GM12878 (cell line): Measurements from ENCODE around the gene ECT2L. TPM values are rescaled to one million over a fixed set of nuclear protein-coding genes. Genes with fewer than 3 reads are reported as not detected.

Source experiments
- ATAC-seq: fragments of 200-7000 bp; cut with Tn5 transposase; 3 replicates; pipeline ENCODE4 v1.9.1; 2020; ENCODE audit warnings: mild to moderate bottlenecking, moderate library complexity
- BruUV-seq: library from RNA; stranded (reverse); fragments of 400-500 nt; replicated peaks from 2 replicates; lab custom pipeline; 2021; lab: Mats Ljungman, UMichigan
- CTCF ChIA-PET: fragments of 300-600 bp; sonication (Branson Sonifier 250); formaldehyde crosslinking; extraction: SDS; loops from one replicate; lab custom pipeline; 2021; ENCODE audit warnings: inconsistent platforms; lab: Yijun Ruan, JAX
- POLR2A ChIA-PET: fragments of 350-600 bp; formaldehyde crosslinking; extraction: SDS; loops from one replicate; lab custom pipeline; 2021; ENCODE audit warnings: inconsistent platforms; lab: Charles Lee
- RAD21 ChIA-PET: fragments of 300-600 bp; sonication (Branson Sonifier 250); formaldehyde crosslinking; loops from one replicate; lab custom pipeline; 2023; ENCODE audit warnings: antibody characterized with exemption; ENCODE audit not compliant: unreplicated experiment; lab: Charles Lee
- SMC1A ChIA-PET: fragments of 300-600 bp; sonication (Branson Sonifier 250); formaldehyde crosslinking; loops from one replicate; lab custom pipeline; 2023; ENCODE audit not compliant: unreplicated experiment, uncharacterized antibody; lab: Charles Lee
- DNase-seq: peaks from one replicate; pipeline ENCODE4 v3.0.0-alpha.2; 2011; ENCODE audit warnings: low read depth, low spot score
- FAIRE-seq: peaks from 3 replicates; lab custom pipeline; 2011; peaks lifted over from hg19 to GRCh38; lab: Jason Lieb, UNC
- H2AFZ ChIP-seq: 2 replicates; pipeline ENCODE4 v1.6.0; 2011; ENCODE audit warnings: low read depth, low read length, control low read depth; ENCODE audit not compliant: control insufficient read depth
- H3K27ac ChIP-seq: 2 replicates; pipeline ENCODE4 v1.5.1; 2011; ENCODE audit warnings: control low read depth; ENCODE audit not compliant: control insufficient read depth, insufficient read depth
- H3K27me3 ChIP-seq, 2 experiments: replicated peaks in 1 of 2; 2 replicates each; pipeline versions ENCODE4 v1.6.0 to v1.6.1; 2011; ENCODE audit warnings: low read length in 1 of 2; ENCODE audit not compliant: control insufficient read depth in 2 of 2, insufficient read depth in 2 of 2
- H3K36me3 ChIP-seq, 2 experiments: 2 replicates each; pipeline ENCODE4 v1.5.1; 2011; ENCODE audit warnings: low read length in 1 of 2; ENCODE audit not compliant: control insufficient read depth in 2 of 2, insufficient read depth in 2 of 2
- H3K4me1 ChIP-seq: 2 replicates; pipeline ENCODE4 v1.6.1; 2011; ENCODE audit warnings: mild to moderate bottlenecking, low read length, moderate library complexity, mixed read lengths; ENCODE audit not compliant: control insufficient read depth, insufficient read depth
- H3K4me2 ChIP-seq: 2 replicates; pipeline ENCODE4 v1.6.0; 2011; ENCODE audit warnings: control low read depth; ENCODE audit not compliant: control insufficient read depth, insufficient read depth
- H3K4me3 ChIP-seq: fragments of 200-600 bp; sonication (generic); 2 replicates; pipeline ENCODE4 v1.5.1; 2016
- H3K79me2 ChIP-seq: 2 replicates; pipeline ENCODE4 v1.6.0; 2011; ENCODE audit warnings: low read length; ENCODE audit not compliant: control insufficient read depth, insufficient read depth
- H3K9ac ChIP-seq: 2 replicates; pipeline ENCODE4 v1.8.0; 2011; ENCODE audit warnings: low read length, control low read depth, mixed read lengths; ENCODE audit not compliant: control insufficient read depth, insufficient read depth
- H3K9me3 ChIP-seq: replicated peaks from 3 replicates; pipeline ENCODE4 v1.5.1; 2011; ENCODE audit warnings: mild to moderate bottlenecking, low read length; ENCODE audit not compliant: control insufficient read depth, insufficient read depth
- H4K20me1 ChIP-seq: 2 replicates; pipeline ENCODE4 v1.6.0; 2011; ENCODE audit not compliant: control insufficient read depth, insufficient read depth
- CBX5 ChIP-seq: sonication (generic); IDR thresholded peaks from 2 replicates; pipeline ENCODE4 v1.6.1; 2016; ENCODE audit warnings: low read depth, moderate library complexity, mild to moderate bottlenecking, inconsistent platforms
- CHD1 ChIP-seq: IDR thresholded peaks from 2 replicates; pipeline ENCODE4 v1.6.1; 2012; ENCODE audit warnings: low read depth, low read length, improper control_type of control experiment
- HDGF ChIP-seq: fragments of 450-650 bp; IDR thresholded peaks from 2 replicates; pipeline ENCODE4 v1.6.1; 2016; ENCODE audit warnings: antibody characterized with exemption
- JUNB ChIP-seq: IDR thresholded peaks from 2 replicates; pipeline ENCODE4 v1.6.1; 2016; ENCODE audit warnings: antibody characterized with exemption, mild to moderate bottlenecking
- PAX5 ChIP-seq: IDR thresholded peaks from 2 replicates; pipeline ENCODE4 v1.6.1; 2011; ENCODE audit warnings: low read depth, low read length, borderline replicate concordance
- PAX8 ChIP-seq: fragments of 450-650 bp; IDR thresholded peaks from 2 replicates; pipeline ENCODE4 v1.6.1; 2017; ENCODE audit warnings: mild to moderate bottlenecking, moderate library complexity
- SP1 ChIP-seq: IDR thresholded peaks from one replicate; pipeline ENCODE4 v1.6.1; 2011; ENCODE audit warnings: low read depth, low read length
- TCF3 ChIP-seq: IDR thresholded peaks from 2 replicates; pipeline ENCODE4 v1.6.1; 2012; ENCODE audit warnings: low read depth, mild to moderate bottlenecking, low read length, borderline replicate concordance; ENCODE audit not compliant: insufficient read depth
- WRNIP1 ChIP-seq: IDR thresholded peaks from 2 replicates; pipeline ENCODE4 v1.6.1; 2011; ENCODE audit warnings: low read depth, low read length, improper control_type of control experiment, borderline replicate concordance
- WGBS: methylation state at CpG from one replicate; pipeline ENCODE4 v1.1.6; 2016; ENCODE audit warnings: low lambda C conversion rate; ENCODE audit not compliant: insufficient replicate concordance, insufficient coverage; ENCODE audit errors: missing lambda C conversion rate; 5-methylcytosine and 5-hydroxymethylcytosine counted together
- in situ Hi-C: fragments of 300-500 bp; cut with MboI; formaldehyde crosslinking; loops from 9 replicates; pipeline ENCODE4 v1.14.3; 2018; ENCODE audit warnings: mixed read lengths
- intact Hi-C: fragments of 100-400 bp; cut with micrococcal nuclease; formaldehyde crosslinking; loops from one replicate; pipeline ENCODE4 v1.14.2; 2022; ENCODE audit not compliant: unreplicated experiment
- polyA plus RNA-seq, 11 experiments: library from polyadenylated mRNA; depleted of rRNA in 4 of 11; unstranded in 6 of 11; stranded (reverse) in 5 of 11; fragments of >200 nt; fragmentation: Nextera tagmentation in 4 of 11; fragmentation: Illumina TruSeq in 1 of 11; extraction: Ambion mirVana in 4 of 11; extraction: Trizol in 1 of 11; gene quantifications; 1 replicate in 1 of 11; 2 replicates in 10 of 11; pipeline versions ENCODE4 v1.2.1 to v1.2.3, GENCODE V29; 2011 to 2016; ENCODE audit warnings: inconsistent platforms in 2 of 11, missing spikeins in 2 of 11, low read depth in 1 of 11
- total RNA-seq, 4 experiments: library from RNA; depleted of rRNA in 3 of 4; stranded (reverse); fragments of >200 nt in 3 of 4; fragmentation: Illumina TruSeq in 1 of 4; extraction: Trizol in 1 of 4; gene quantifications; 2 replicates each; pipeline versions ENCODE4 v1.2.1 to v1.2.3, GENCODE V29; 2013 to 2021
- TF ChIP-seq, protein P1 (sequence below): IDR thresholded peaks from 2 replicates; pipeline ENCODE4 v1.6.1; 2012; ENCODE audit warnings: low read depth, low read length, improper control_type of control experiment
- TF ChIP-seq, protein P2 (sequence below): fragments of 450-650 bp; IDR thresholded peaks from 2 replicates; pipeline ENCODE4 v1.6.1; 2016; ENCODE audit warnings: mild to moderate bottlenecking
- TF ChIP-seq, protein P3 (sequence below), 3 experiments: IDR thresholded peaks in 2 of 3; conservative IDR thresholded peaks in 1 of 3; 2 replicates each; pipeline ENCODE4 v1.5.1; 2011; ENCODE audit warnings: low read depth in 3 of 3, low read length in 3 of 3, mild to moderate bottlenecking in 3 of 3, control low read depth in 2 of 3, moderate library complexity in 2 of 3, inconsistent platforms in 1 of 3, mixed read lengths in 1 of 3; ENCODE audit not compliant: control insufficient read depth in 2 of 3, insufficient read depth in 1 of 3; ENCODE audit errors: extremely low read depth in 1 of 3
- TF ChIP-seq, protein P4 (sequence below): fragments of 450-650 bp; IDR thresholded peaks from 2 replicates; pipeline ENCODE4 v1.6.1; 2017; ENCODE audit warnings: antibody characterized with exemption, mild to moderate bottlenecking, moderate library complexity

ECT2L gene
- total and polyA plus RNA-seq, 10 of the 15 experiments (the other 5 are each of a cell fraction or from before 2014, with no cell fraction given) = 0.05 to 0.09 TPM; not detected in 8

DNA sequence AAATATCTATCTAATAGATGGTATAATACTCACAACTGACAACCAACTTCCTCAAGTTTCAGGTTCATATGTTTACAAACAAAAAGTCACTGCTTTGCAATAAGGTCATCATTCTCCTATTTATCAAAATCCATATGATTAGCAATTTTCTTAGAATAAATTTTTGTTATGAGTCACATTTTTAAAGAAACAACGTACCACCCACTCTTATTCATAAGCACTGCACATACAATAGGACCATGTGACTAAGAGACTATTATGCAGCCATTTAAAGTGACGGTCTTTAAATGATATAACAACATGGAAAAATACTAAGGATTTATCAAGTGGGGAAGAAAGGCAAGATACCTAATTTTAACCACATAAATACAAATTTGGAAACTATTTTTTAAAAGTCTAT, 152.1 kb downstream of the ECT2L start:
- H3K4me2 ChIP-seq = no peak overlapping the region
- intact Hi-C loops = no loop called here

More for the DNA sequence above, 152.1 kb downstream of the ECT2L start:
- Histone ChIP-seq H4K20me1 (no peaks in the 10 kb centered on the region), H3K9ac (no peak overlapping the region), H3K4me1 (peaks cover 5% of the 10 kb centered on the region; the same call in 1 of the 2 replicates), H3K79me2 (peaks cover 19% of the 10 kb centered on the region), H3K36me3 (peaks cover 0 to 11% of the 10 kb centered on the region in 2 experiments; a peak in 1 of 4 replicates)
- ChIA-PET POLR2A (interaction anchor here (0.6 kb wide), 1 partner anchor 180 kb away, joined by 3 read pairs; no protein-coding TSS in a partner anchor), CTCF (interaction anchor here (0.7 kb wide), 1 partner anchor 256 kb away, joined by 4 read pairs; no protein-coding TSS in a partner anchor)
- no peak for ATAC-seq
- in situ Hi-C loops = no loop called here
- FAIRE-seq = no peak
- TF ChIP-seq HDGF = no peak
- TF ChIP-seq SP1 = no peak
- no peak for TF ChIP-seq PAX5
- no peak for TF ChIP-seq CBX5
- TF ChIP-seq WRNIP1 = no peak
- no peak for TF ChIP-seq JUNB
- TF ChIP-seq, protein P1, sequence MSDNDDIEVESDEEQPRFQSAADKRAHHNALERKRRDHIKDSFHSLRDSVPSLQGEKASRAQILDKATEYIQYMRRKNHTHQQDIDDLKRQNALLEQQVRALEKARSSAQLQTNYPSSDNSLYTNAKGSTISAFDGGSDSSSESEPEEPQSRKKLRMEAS = no peak
- TF ChIP-seq, protein P2, sequence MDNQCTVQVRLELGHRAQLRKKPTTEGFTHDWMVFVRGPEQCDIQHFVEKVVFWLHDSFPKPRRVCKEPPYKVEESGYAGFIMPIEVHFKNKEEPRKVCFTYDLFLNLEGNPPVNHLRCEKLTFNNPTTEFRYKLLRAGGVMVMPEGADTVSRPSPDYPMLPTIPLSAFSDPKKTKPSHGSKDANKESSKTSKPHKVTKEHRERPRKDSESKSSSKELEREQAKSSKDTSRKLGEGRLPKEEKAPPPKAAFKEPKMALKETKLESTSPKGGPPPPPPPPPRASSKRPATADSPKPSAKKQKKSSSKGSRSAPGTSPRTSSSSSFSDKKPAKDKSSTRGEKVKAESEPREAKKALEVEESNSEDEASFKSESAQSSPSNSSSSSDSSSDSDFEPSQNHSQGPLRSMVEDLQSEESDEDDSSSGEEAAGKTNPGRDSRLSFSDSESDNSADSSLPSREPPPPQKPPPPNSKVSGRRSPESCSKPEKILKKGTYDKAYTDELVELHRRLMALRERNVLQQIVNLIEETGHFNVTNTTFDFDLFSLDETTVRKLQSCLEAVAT = no peak
- TF ChIP-seq CHD1 = no peak
- no peak for TF ChIP-seq PAX8
- TF ChIP-seq, protein P3, sequence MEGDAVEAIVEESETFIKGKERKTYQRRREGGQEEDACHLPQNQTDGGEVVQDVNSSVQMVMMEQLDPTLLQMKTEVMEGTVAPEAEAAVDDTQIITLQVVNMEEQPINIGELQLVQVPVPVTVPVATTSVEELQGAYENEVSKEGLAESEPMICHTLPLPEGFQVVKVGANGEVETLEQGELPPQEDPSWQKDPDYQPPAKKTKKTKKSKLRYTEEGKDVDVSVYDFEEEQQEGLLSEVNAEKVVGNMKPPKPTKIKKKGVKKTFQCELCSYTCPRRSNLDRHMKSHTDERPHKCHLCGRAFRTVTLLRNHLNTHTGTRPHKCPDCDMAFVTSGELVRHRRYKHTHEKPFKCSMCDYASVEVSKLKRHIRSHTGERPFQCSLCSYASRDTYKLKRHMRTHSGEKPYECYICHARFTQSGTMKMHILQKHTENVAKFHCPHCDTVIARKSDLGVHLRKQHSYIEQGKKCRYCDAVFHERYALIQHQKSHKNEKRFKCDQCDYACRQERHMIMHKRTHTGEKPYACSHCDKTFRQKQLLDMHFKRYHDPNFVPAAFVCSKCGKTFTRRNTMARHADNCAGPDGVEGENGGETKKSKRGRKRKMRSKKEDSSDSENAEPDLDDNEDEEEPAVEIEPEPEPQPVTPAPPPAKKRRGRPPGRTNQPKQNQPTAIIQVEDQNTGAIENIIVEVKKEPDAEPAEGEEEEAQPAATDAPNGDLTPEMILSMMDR (IDR thresholded peaks at IDR 0.05 in 2 of 3, conservative IDR thresholded peaks at IDR 0.05 in 1 of 3; ENCODE audit: control insufficient read depth in 2 of 3, extremely low read depth in 1 of 3, insufficient read depth in 1 of 3, low read depth in 3 of 3, low read length in 3 of 3) = no peak
- no peak for TF ChIP-seq TCF3
- TF ChIP-seq, protein P4, sequence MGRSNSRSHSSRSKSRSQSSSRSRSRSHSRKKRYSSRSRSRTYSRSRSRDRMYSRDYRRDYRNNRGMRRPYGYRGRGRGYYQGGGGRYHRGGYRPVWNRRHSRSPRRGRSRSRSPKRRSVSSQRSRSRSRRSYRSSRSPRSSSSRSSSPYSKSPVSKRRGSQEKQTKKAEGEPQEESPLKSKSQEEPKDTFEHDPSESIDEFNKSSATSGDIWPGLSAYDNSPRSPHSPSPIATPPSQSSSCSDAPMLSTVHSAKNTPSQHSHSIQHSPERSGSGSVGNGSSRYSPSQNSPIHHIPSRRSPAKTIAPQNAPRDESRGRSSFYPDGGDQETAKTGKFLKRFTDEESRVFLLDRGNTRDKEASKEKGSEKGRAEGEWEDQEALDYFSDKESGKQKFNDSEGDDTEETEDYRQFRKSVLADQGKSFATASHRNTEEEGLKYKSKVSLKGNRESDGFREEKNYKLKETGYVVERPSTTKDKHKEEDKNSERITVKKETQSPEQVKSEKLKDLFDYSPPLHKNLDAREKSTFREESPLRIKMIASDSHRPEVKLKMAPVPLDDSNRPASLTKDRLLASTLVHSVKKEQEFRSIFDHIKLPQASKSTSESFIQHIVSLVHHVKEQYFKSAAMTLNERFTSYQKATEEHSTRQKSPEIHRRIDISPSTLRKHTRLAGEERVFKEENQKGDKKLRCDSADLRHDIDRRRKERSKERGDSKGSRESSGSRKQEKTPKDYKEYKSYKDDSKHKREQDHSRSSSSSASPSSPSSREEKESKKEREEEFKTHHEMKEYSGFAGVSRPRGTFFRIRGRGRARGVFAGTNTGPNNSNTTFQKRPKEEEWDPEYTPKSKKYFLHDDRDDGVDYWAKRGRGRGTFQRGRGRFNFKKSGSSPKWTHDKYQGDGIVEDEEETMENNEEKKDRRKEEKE = no peak
- TF ChIP-seq, all 136 proteins: peak for 0
- Histone ChIP-seq H3K27me3 (no peaks in the 10 kb centered on the region), H3K27ac (no peak overlapping the region), H3K4me3 (no peak overlapping the region), H2AFZ (no peak overlapping the region), H3K9me3 (no peaks in the 10 kb centered on the region; the same call in 2 of the 3 replicates)
- RAD21 ChIA-PET = interaction anchor here (2.1 kb wide), 1 partner anchor 9 kb away, joined by 4 read pairs; no protein-coding TSS in a partner anchor
- DNase-seq = no peak
- WGBS = 98% methylated on average over 2 of the region's 2 CpGs
- SMC1A ChIA-PET = interaction anchor here (0.9 to 1.7 kb wide), 3 partner anchors 22 to 832 kb away, joined by 3 to 4 read pairs (median 3); no protein-coding TSS in a partner anchor
- no TSS peak for BruUV-seq
